Eye (tissue), 1 donor: ENCODE measurements around the gene MYRF.
A peak's percentile ranks its signal among the peaks of the same experiment; 100 is the strongest.

Experiments
- DNase-seq: peaks from one replicate; pipeline ENCODE4 v3.0.0-alpha.2; 2015

MYRF gene

GRCh38 chr11:61762223-61762615 lies 9.8 kb downstream of the MYRF start:
- DNase-seq = no peak

- DNase-seq = peak; percentile 59
Observed at GRCh38 chr11:61762798-61763197, 10.4 kb downstream of the MYRF start.

GRCh38 chr11:61763930-61764605 lies 11.6 kb downstream of the MYRF start:
- no peak for DNase-seq

- no peak for DNase-seq
Observed at GRCh38 chr11:61764606-61765260, 12.3 kb downstream of the MYRF start.

GRCh38 chr11:61765550-61766253 lies 13.3 kb downstream of the MYRF start:
- no peak for DNase-seq

GRCh38 chr11:61766353-61766841 lies 14.0 kb downstream of the MYRF start:
- DNase-seq = no peak

- DNase-seq = no peak
Observed at GRCh38 chr11:61768376-61769076, 16.1 kb downstream of the MYRF start.

GRCh38 chr11:61769169-61769920 lies 16.9 kb downstream of the MYRF start:
- peak; percentile 64 for DNase-seq

GRCh38 chr11:61769946-61770683 lies 17.7 kb downstream of the MYRF start:
- DNase-seq = no peak

GRCh38 chr11:61771195-61771894 lies 18.9 kb downstream of the MYRF start:
- DNase-seq = no peak

GRCh38 chr11:61771985-61772455 lies 19.6 kb downstream of the MYRF start:
- DNase-seq = peak; percentile 58

GRCh38 chr11:61773356-61773755 lies 20.9 kb downstream of the MYRF start:
- DNase-seq = peak; percentile 78

- DNase-seq = no peak
Observed at GRCh38 chr11:61773809-61774208, 21.4 kb downstream of the MYRF start.

- no peak for DNase-seq
Observed at GRCh38 chr11:61774411-61774810, 22.0 kb downstream of the MYRF start.

- no peak for DNase-seq
Observed at GRCh38 chr11:61775106-61775505, 22.7 kb downstream of the MYRF start.

GRCh38 chr11:61775606-61776554 lies 23.4 kb downstream of the MYRF start:
- no peak for DNase-seq

- peak; percentile 65 for DNase-seq
Observed at GRCh38 chr11:61776561-61777075, 24.2 kb downstream of the MYRF start.

GRCh38 chr11:61777234-61778090 lies 25.0 kb downstream of the MYRF start:
- peak; percentile 63 for DNase-seq
